Measurements from ENCODE around the gene TARS2. TPM values are rescaled to one million over a fixed set of nuclear protein-coding genes. Genes with fewer than 3 reads are reported as not detected.

TARS2 gene
- total RNA-seq, 1 donor from 2014 or later, result 31.3 TPM

DNA sequence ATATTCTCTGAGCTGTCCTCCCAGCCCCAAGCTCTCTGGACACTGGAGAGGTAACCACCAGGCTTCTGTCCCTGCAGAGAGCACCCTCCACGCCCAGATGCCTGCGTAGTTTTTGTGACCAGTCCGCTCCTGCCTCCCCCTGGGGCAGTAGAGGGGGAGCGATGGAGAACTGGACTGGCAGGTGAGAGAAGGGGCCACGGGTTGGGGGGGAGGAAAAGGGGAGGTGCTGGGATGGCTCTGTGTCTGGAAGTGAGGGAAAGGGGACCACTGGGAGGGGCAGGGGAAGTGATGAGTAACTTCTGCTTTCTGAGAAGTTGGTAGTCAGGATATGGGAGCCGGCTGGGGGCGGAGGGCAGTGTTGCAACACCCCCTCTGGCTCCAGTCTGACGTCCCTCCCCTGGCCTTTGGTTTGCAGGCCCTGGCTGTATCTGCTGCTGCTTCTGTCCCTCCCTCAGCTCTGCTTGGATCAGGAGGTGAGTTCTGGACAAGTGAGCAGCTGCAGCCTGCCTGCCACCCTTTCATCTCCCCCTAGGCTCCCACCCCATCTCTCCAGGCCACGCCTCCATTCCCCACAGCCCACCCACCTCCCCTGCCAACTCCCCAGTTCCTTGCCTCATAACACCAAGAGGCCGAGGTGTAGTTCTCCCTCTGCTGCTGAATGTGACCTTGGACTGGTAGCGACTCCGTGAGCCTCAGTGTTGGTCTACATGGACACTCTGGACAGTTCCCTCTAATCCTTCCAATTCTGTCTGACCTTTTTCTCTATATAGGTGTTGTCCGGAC is 65.1 kb downstream of the TARS2 start:
- intact Hi-C loops (cut with micrococcal nuclease), result no loop called here
- DNase-seq, result peak; percentile 87
- peak; percentile 60 for ATAC-seq

DNA sequence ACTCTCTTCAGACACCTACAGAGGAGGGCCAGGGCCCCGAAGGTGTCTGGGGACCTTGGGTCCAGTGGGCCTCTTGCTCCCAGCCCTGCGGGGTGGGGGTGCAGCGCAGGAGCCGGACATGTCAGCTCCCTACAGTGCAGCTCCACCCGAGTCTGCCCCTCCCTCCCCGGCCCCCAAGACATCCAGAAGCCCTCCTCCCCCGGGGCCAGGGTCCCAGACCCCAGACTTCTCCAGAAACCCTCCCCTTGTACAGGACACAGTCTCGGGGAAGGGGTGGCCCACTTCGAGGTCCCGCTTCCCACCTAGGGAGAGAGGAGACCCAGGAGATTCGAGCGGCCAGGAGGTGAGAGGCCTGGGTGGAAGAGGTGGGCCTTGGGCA is 65.7 kb downstream of the TARS2 start:
- ATAC-seq (no peak), DNase-seq (no peak)
- intact Hi-C loops (cut with micrococcal nuclease), result no loop called here

DNA sequence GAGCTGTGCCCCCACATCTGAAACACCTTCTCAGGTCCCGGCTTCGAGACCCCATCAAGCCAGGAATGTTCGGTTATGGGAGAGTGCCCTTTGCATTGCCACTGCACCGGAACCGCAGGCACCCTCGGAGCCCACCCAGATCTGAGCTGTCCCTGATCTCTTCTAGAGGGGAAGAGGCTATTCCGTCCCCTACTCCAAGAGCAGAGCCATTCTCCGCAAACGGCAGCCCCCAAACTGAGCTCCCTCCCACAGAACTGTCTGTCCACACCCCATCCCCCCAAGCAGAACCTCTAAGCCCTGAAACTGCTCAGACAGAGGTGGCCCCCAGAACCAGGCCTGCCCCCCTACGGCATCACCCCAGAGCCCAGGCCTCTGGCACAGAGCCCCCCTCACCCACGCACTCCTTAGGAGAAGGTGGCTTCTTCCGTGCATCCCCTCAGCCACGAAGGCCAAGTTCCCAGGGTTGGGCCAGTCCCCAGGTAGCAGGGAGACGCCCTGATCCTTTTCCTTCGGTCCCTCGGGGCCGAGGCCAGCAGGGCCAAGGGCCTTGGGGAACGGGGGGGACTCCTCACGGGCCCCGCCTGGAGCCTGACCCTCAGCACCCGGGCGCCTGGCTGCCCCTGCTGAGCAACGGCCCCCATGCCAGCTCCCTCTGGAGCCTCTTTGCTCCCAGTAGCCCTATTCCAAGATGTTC is 66.3 kb downstream of the TARS2 start:
- intact Hi-C loops (cut with micrococcal nuclease), result no loop called here
- ATAC-seq, result no peak
- DNase-seq, result no peak

DNA sequence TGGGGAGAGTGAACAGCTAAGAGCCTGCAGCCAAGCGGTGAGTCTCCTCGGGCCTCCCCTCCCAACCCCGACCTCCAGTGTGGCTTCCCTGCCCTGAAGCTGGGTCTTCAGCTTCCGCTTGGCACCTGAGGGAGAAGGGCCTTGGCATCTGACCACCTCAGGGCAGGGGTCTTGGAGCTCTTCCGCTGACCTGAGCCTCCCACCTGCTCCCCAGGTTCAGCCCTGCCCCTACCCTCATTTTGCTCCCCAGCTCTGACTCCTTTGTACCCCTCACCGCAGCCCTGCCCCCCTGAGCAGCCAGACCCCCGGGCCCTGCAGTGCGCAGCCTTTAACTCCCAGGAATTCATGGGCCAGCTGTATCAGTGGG is 66.8 kb downstream of the TARS2 start:
- intact Hi-C loops (cut with micrococcal nuclease), result no loop called here
- no peak for ATAC-seq
- no peak for DNase-seq

DNA sequence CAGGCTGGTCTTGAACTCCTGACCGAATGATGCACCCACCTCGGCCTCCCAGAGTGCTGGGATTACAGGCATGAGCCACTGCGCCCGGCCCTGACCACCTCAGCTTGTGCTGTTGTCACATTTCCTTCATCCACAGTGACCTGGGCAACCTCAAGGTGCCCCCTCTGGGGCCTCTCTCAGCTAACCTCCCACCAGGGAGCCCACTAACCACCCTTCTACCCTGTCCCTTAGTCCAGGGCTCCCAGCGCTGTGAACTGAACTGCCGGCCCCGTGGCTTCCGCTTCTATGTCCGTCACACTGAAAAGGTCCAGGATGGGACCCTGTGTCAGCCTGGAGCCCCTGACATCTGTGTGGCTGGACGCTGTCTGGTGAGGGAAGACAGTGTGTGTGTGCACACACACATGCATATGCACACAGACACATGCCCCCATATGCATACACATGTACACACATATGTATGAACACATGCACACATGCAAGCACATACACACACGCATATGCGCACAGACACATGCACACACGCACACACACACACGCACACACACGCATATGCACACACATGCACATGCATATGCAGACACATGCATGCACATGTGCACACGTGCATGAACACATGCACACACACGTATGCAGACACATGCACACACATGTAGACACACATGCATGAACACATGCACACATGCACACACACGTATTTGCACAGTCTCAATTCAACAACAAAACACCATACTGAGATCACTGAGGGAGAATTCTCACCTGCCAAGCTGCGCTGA is 68.2 kb downstream of the TARS2 start:
- ATAC-seq, result no peak
- DNase-seq, result no peak
- intact Hi-C loops (cut with micrococcal nuclease), result no loop called here

DNA sequence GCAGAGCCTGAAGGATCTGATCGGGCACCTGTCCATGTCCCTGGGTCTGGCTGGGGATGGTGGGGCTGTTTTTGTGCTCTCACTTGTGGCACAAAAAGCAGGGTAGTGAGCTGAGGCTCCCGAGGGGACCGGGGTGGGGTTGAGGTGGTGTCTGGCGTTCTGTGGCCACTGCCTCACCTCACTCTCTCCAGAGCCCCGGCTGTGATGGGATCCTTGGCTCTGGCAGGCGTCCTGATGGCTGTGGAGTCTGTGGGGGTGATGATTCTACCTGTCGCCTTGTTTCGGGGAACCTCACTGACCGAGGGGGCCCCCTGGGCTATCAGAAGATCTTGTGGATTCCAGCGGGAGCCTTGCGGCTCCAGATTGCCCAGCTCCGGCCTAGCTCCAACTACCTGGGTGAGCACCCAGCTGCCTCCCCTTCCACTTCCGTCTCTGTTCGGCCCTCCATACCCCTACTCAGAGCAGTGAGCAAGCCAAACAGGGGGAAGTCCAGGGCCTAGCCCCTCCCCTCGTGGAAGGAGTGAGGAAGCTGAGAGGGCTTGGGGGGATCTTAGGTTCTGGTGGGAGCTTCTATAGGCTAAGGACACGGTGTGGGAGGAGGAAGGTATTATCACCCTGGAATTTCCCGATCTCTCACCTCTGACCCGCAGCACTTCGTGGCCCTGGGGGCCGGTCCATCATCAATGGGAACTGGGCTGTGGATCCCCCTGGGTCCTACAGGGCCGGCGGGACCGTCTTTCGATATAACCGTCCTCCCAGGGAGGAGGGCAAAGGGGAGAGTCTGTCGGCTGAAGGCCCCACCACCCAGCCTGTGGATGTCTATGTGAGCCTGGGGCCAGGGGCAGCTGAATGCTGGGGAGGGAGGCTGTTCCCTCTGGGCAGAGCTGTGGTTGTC is 69.0 kb downstream of the TARS2 start:
- DNase-seq, result no peak
- intact Hi-C loops (cut with micrococcal nuclease), result no loop called here

DNA sequence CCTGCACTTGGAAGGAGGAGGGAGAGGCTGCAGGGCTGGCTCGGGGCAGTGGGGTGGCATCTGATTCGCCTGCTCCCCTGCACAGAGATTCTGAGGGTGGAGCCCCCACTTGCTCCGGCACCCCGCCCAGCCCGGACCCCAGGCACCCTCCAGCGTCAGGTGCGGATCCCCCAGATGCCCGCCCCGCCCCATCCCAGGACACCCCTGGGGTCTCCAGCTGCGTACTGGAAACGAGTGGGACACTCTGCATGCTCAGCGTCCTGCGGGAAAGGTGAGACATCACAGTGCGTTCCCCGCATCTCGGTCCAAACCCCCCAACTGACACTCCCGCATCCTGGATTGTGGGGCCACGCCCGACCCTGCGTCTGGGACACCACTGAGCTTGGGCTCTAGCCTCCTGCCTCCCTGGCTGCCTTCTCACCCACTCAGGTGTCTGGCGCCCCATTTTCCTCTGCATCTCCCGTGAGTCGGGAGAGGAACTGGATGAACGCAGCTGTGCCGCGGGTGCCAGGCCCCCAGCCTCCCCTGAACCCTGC is 69.9 kb downstream of the TARS2 start:
- DNase-seq (no peak), ATAC-seq (no peak)
- intact Hi-C loops (cut with micrococcal nuclease), result no loop called here

More for the DNA sequence above, 69.0 kb downstream of the TARS2 start:
- no peak for ATAC-seq

Small RNAs within 50 kb of the gene (microRNA-seq; reads per million reads assigned to microRNA genes)
- gene MIR4257 (ENCODE audit: borderline number of aligned reads) (not detected), gene MIR6878 (ENCODE audit: borderline number of aligned reads) (not detected)

Other genes with a start within 250 kb of the TARS2 start
- gene CA14, start 229.6 kb upstream of the TARS2 start, total RNA-seq, result 22.8 TPM
- 58.5 TPM for gene APH1A, start 218.4 kb upstream of the TARS2 start, total RNA-seq
- 9.8 TPM for gene C1orf54, start 214.6 kb upstream of the TARS2 start, total RNA-seq
- 15.4 TPM for gene CIART, start 204.9 kb upstream of the TARS2 start, total RNA-seq
- 72.3 TPM for gene MRPS21, start 193.6 kb upstream of the TARS2 start, total RNA-seq
- 21.1 TPM for gene PRPF3, start 165.9 kb upstream of the TARS2 start, total RNA-seq
- 24.4 TPM for gene RPRD2, start 123.3 kb upstream of the TARS2 start, total RNA-seq
- gene ECM1, start 20.7 kb downstream of the TARS2 start, total RNA-seq, result 14.0 TPM
- not detected for gene FALEC, start 28.3 kb downstream of the TARS2 start, total RNA-seq
- 77.7 TPM for gene ADAMTSL4, start 62.0 kb downstream of the TARS2 start, total RNA-seq
- 93.5 TPM for gene MCL1, start 92.2 kb downstream of the TARS2 start, total RNA-seq
- 126 TPM for gene ENSA, start 142.2 kb downstream of the TARS2 start, total RNA-seq
- 15.1 TPM for gene GOLPH3L, start 209.7 kb downstream of the TARS2 start, total RNA-seq
- 0.37 TPM for gene HORMAD1, start 233.5 kb downstream of the TARS2 start, total RNA-seq

Data from left ventricle myocardium superior (tissue), 1 donor.